ENCODE measurements around the gene CCDC3.

CCDC3 gene

DNA sequence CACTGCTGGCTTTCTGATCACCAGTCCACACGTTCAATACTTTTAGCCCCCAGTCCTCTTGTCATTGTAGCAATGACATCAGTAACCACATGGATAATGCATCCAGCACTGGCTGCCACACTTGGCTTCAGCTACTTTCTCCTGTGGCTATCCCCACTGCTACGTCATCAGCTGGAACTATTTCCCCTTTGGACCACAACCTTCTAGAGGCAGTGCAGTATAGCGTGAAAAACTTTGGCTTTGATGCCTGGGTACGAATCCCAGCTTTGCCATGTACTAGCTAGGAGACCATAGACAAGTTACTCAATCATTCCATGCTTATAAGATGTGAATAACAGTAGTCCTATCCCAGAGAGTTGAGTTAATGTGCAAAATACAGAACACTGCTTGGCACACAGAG is 63.2 kb downstream of the CCDC3 start:
- Histone ChIP-seq H3K4me3 (ENCODE audit: low read length) (no peak overlapping the region), H3K9me3 (ENCODE audit: insufficient read depth, low read depth, low read length) (no peaks in the 10 kb centered on the region), H3K27me3 (ENCODE audit: insufficient read depth, low read length) (no peaks in the 10 kb centered on the region), H3K27ac (ENCODE audit: low read length) (no peak overlapping the region), H3K4me1 (ENCODE audit: insufficient read depth, low read length) (0 out of 2 replicates have a peak, but pooled peaks cover 3% of the 10 kb centered on the region), H3K9ac (ENCODE audit: low read depth, low read length) (no peak overlapping the region), H3K36me3 (ENCODE audit: insufficient read depth, low read depth, low read length) (no peaks in the 10 kb centered on the region)

DNA sequence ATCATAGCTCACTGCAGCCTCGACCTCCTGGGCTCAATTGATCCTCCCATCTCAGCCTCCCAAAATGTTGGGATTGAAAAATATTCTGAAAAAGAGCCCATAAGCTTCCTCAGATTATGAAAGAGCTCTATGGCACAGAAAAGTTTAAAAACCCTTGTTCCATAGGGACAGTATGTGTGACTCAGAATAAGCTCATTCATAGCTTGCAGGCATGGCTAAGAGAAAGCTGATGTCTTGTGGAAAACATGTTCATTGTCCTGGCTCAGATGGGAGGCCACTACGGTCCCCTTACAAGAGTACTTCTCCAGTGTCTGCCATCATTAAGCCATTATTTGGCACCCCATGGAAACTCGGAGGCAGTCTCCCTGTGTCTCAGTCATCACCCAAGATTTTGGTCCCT is 64.0 kb downstream of the CCDC3 start:
- 0 out of 2 replicates have a peak, but pooled peaks cover 3% of the 10 kb centered on the region for H3K4me1 ChIP-seq (ENCODE audit: insufficient read depth, low read length)
- no peaks in the 10 kb centered on the region for H3K27me3 ChIP-seq (ENCODE audit: insufficient read depth, low read length)
- H3K9ac ChIP-seq (ENCODE audit: low read depth, low read length) = no peak overlapping the region
- no peak overlapping the region for H3K4me3 ChIP-seq (ENCODE audit: low read length)
- H3K27ac ChIP-seq (ENCODE audit: low read length) = no peak overlapping the region
- H3K36me3 ChIP-seq (ENCODE audit: insufficient read depth, low read depth, low read length) = no peaks in the 10 kb centered on the region
- no peaks in the 10 kb centered on the region for H3K9me3 ChIP-seq (ENCODE audit: insufficient read depth, low read depth, low read length)

DNA sequence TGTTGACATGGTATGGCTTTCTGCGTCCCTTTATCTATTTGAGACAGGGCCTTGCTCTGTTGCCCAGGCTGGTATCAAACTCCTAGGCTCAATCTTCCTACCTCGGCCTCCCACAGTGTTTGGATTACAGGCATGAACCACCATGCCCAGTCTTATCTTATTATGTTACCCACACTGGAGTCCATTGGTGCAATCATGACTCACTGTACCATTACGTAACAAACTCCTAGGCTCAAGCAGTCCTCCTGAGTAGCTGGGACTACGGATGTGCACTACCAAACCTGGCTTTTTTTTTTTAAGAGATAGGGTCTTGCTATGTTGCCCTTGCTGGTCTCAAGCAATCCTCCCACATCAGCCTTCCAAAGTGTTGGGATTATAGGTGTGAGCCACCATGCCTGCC is 66.7 kb downstream of the CCDC3 start:
- Histone ChIP-seq H3K27ac (ENCODE audit: low read length) (no peak overlapping the region), H3K9me3 (ENCODE audit: insufficient read depth, low read depth, low read length) (no peaks in the 10 kb centered on the region), H3K9ac (ENCODE audit: low read depth, low read length) (no peak overlapping the region), H3K4me3 (ENCODE audit: low read length) (no peak overlapping the region), H3K4me1 (ENCODE audit: insufficient read depth, low read length) (no peaks in the 10 kb centered on the region), H3K27me3 (ENCODE audit: insufficient read depth, low read length) (no peaks in the 10 kb centered on the region), H3K36me3 (ENCODE audit: insufficient read depth, low read depth, low read length) (no peaks in the 10 kb centered on the region)

DNA sequence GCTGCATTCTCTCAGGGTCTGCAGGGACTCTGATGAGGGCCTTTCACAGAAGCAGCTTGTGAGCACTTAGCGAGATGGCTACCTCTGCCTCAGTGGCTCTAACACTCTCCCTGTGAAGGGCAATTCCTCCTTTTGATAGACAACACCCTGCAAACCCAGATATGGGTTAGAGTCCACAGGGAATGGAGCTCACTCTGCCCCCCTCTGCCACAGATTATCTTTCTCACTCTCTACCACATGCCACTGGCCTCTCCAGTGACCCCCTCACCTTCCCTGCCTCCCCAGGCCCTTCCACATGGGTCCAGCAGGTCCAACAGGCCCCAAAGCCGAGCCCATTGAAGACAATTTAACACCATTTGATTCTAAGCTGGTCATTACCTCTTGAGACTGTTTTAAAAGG is 72.1 kb downstream of the CCDC3 start:
- no peaks in the 10 kb centered on the region for H3K27me3 ChIP-seq (ENCODE audit: insufficient read depth, low read length)
- H3K9ac ChIP-seq (ENCODE audit: low read depth, low read length) = no peak overlapping the region
- no peaks in the 10 kb centered on the region for H3K4me1 ChIP-seq (ENCODE audit: insufficient read depth, low read length)
- H3K9me3 ChIP-seq (ENCODE audit: insufficient read depth, low read depth, low read length) = no peaks in the 10 kb centered on the region
- H3K27ac ChIP-seq (ENCODE audit: low read length) = no peak overlapping the region
- no peak overlapping the region for H3K4me3 ChIP-seq (ENCODE audit: low read length)
- no peaks in the 10 kb centered on the region for H3K36me3 ChIP-seq (ENCODE audit: insufficient read depth, low read depth, low read length)

DNA sequence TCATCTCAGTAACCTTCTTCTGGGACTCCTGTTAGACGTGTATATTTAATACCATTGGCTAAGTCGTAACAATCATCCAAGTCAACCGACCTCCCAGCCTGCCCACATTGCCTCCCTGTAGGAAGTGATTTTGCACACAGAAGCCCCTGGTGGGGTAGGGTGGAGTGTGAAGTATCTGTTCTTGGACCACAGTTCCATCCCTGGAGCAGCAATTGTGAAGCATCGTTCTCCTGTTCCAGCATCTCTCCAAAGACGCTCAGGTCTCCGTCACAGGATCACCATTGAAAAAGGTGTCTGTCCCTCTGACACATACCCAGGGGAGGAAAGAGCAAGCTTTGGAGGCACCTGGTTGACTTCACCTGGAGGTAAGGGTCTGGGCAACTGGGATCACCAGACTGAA is 72.9 kb downstream of the CCDC3 start:
- H3K36me3 ChIP-seq (ENCODE audit: insufficient read depth, low read depth, low read length) = no peaks in the 10 kb centered on the region

DNA sequence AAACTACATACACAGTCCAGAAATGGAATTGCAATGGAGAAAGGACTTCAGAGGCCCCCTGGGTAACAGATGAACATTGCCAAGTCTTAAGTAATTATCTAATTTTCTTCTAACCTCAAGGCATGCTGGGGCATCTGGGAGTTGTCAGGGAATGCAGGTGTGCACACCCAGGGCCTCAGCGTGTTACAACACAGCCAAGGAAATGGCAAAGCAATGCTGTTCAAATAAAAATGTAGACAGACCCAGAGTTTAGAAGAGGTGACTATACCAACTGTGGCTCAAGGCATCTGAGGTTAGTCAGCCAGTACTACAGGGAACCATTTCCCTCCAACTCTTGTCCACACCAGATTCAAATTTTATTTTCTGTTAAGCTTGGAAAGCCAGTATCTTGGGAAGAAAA is 73.6 kb downstream of the CCDC3 start:
- Histone ChIP-seq H3K27ac (ENCODE audit: low read length) (no peak overlapping the region), H3K4me3 (ENCODE audit: low read length) (no peak overlapping the region), H3K36me3 (ENCODE audit: insufficient read depth, low read depth, low read length) (no peaks in the 10 kb centered on the region), H3K4me1 (ENCODE audit: insufficient read depth, low read length) (no peaks in the 10 kb centered on the region), H3K27me3 (ENCODE audit: insufficient read depth, low read length) (no peaks in the 10 kb centered on the region), H3K9me3 (ENCODE audit: insufficient read depth, low read depth, low read length) (no peaks in the 10 kb centered on the region), H3K9ac (ENCODE audit: low read depth, low read length) (no peak overlapping the region)

More for the DNA sequence above, 72.9 kb downstream of the CCDC3 start:
- H3K4me1 ChIP-seq (ENCODE audit: insufficient read depth, low read length) = no peaks in the 10 kb centered on the region
- no peaks in the 10 kb centered on the region for H3K9me3 ChIP-seq (ENCODE audit: insufficient read depth, low read depth, low read length)
- H3K27me3 ChIP-seq (ENCODE audit: insufficient read depth, low read length) = no peaks in the 10 kb centered on the region
- H3K27ac ChIP-seq (ENCODE audit: low read length) = no peak overlapping the region
- H3K9ac ChIP-seq (ENCODE audit: low read depth, low read length) = no peak overlapping the region
- H3K4me3 ChIP-seq (ENCODE audit: low read length) = no peak overlapping the region

DNA sequence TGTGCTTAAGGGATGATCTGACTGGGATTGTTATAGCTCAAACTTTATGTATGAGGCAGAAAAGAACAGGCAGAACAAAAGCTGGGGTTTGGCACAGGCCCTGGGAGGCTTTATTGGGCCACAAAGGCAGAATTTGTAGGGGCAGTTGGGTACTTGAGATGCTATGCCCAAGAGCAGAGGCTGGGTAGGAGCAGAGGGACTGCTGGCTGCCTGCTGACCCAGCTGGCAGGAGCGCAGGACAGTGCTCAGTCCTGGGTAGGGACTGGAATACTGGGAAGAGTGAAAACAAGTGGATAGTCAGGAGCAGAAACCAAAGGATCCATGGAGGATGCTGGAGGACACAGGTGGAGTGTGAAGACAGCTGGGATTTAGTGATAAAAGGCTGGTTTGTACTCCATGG is 75.7 kb downstream of the CCDC3 start:
- Histone ChIP-seq H3K4me1 (ENCODE audit: insufficient read depth, low read length) (no peaks in the 10 kb centered on the region), H3K36me3 (ENCODE audit: insufficient read depth, low read depth, low read length) (no peaks in the 10 kb centered on the region), H3K9me3 (ENCODE audit: insufficient read depth, low read depth, low read length) (no peaks in the 10 kb centered on the region), H3K4me3 (ENCODE audit: low read length) (no peak overlapping the region), H3K27me3 (ENCODE audit: insufficient read depth, low read length) (no peaks in the 10 kb centered on the region), H3K9ac (ENCODE audit: low read depth, low read length) (no peak overlapping the region), H3K27ac (ENCODE audit: low read length) (no peak overlapping the region)

DNA sequence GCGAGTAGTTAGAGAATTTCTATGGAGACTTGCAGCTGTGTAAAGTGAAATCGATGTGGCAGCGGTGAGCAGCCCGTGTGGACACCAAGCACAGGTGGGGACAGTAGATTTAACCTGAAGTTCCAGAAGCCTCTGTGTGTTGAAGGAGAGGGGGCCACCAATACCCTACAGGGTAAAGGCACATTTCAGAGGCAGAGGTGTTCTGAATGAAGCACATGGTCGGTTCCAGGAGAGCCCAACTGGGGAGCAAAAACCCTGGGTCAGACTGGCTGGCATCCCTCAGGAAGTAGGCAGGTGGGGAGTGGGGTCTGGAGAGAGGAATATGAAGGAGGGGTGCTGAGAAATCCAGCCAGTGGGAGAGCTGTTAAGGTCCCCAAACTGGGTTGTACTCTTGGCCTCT is 76.6 kb downstream of the CCDC3 start:
- Histone ChIP-seq H3K36me3 (ENCODE audit: insufficient read depth, low read depth, low read length) (no peaks in the 10 kb centered on the region), H3K9ac (ENCODE audit: low read depth, low read length) (no peak overlapping the region), H3K4me3 (ENCODE audit: low read length) (no peak overlapping the region), H3K4me1 (ENCODE audit: insufficient read depth, low read length) (no peaks in the 10 kb centered on the region), H3K9me3 (ENCODE audit: insufficient read depth, low read depth, low read length) (no peaks in the 10 kb centered on the region), H3K27ac (ENCODE audit: low read length) (no peak overlapping the region), H3K27me3 (ENCODE audit: insufficient read depth, low read length) (no peaks in the 10 kb centered on the region)

DNA sequence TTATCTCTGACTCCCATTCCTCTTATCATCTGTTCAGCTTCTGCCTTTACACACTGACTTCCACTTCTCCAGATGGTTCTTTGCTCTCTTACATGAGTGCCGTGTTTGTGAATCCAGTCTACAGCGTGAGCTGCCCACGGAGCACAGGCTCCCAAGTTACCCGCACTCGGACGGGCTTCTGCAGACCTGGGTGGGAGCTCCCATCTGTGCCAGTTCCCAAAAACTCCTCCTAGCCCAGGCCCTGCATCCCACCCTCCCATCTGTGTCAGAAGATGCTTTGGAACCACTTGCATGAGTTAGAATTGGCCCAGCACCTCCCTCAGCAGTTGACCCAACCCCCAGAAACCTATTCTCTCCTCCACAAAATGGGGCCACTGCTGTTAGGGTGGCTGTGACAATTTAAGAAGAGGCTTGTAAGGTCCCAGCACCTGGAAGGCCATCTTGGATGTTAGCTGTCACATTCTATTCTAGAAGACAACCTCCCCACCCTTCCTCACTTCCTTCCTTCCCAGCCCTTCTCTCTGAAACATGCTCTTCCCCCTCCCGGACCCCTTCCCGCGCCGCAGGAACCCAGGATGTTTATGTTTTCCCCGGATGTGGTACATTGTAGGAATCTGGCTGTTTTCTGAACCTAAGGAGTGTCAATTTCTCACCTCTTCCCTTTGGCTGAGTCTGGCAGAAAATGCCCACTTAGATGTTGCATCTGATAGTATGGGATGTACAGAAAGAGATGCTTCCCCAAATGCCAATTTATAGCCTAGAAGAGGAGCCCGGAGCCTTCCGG is 79.2 kb downstream of the CCDC3 start:
- Histone ChIP-seq H3K27ac (ENCODE audit: low read length) (no peak overlapping the region), H3K9me3 (ENCODE audit: insufficient read depth, low read depth, low read length) (no peaks in the 10 kb centered on the region), H3K9ac (ENCODE audit: low read depth, low read length) (no peak overlapping the region), H3K27me3 (ENCODE audit: insufficient read depth, low read length) (no peaks in the 10 kb centered on the region), H3K36me3 (ENCODE audit: insufficient read depth, low read depth, low read length) (no peaks in the 10 kb centered on the region), H3K4me3 (ENCODE audit: low read length) (no peak overlapping the region), H3K4me1 (ENCODE audit: insufficient read depth, low read length) (no peaks in the 10 kb centered on the region)

DNA sequence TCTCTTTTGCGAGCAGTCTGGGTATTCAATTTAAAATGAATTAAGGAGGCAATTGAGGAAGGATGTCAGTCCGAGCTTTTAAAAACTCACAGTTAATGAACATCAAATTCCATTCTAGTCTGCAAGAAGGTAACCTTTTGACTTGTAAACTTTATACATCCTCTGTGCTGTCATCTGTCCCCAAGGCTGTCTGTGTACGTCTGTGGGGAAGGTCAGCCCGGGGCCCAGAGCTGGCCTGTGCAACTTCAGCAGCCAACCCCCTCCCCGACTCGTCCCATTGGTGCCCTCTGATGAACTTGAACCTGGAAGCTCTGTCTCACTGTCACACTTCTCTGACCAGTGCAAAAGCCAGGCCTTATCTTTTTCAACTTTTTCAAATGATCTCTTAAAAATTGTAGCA is 80.3 kb downstream of the CCDC3 start:
- H3K9ac ChIP-seq (ENCODE audit: low read depth, low read length) = no peak overlapping the region
- H3K4me1 ChIP-seq (ENCODE audit: insufficient read depth, low read length) = no peaks in the 10 kb centered on the region
- no peaks in the 10 kb centered on the region for H3K9me3 ChIP-seq (ENCODE audit: insufficient read depth, low read depth, low read length)
- H3K36me3 ChIP-seq (ENCODE audit: insufficient read depth, low read depth, low read length) = no peaks in the 10 kb centered on the region
- no peak overlapping the region for H3K27ac ChIP-seq (ENCODE audit: low read length)
- no peaks in the 10 kb centered on the region for H3K27me3 ChIP-seq (ENCODE audit: insufficient read depth, low read length)
- no peak overlapping the region for H3K4me3 ChIP-seq (ENCODE audit: low read length)

DNA sequence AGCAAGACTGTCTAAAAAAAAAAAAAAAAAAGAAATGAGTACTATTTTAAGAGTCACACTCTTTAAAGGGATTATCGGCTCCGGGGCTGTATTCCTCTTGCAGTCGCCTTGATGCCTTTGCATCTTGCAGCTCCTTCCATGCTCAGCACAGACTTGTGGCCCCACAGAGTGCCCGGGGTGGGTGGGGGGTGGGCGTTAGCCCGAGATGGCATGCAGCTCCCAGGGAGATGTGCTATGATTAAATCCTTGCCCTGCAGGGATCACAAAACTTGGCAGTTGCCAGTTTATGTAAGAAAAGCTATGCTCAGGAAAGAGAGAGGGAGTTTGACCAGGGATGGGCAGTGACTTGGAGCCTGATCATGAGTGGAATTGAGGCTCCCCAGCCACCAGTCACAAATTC is 81.9 kb downstream of the CCDC3 start:
- Histone ChIP-seq H3K27me3 (ENCODE audit: insufficient read depth, low read length) (no peaks in the 10 kb centered on the region), H3K9ac (ENCODE audit: low read depth, low read length) (no peak overlapping the region), H3K27ac (ENCODE audit: low read length) (no peak overlapping the region), H3K9me3 (ENCODE audit: insufficient read depth, low read depth, low read length) (no peaks in the 10 kb centered on the region), H3K4me3 (ENCODE audit: low read length) (no peak overlapping the region), H3K36me3 (ENCODE audit: insufficient read depth, low read depth, low read length) (no peaks in the 10 kb centered on the region), H3K4me1 (ENCODE audit: insufficient read depth, low read length) (no peaks in the 10 kb centered on the region)

DNA sequence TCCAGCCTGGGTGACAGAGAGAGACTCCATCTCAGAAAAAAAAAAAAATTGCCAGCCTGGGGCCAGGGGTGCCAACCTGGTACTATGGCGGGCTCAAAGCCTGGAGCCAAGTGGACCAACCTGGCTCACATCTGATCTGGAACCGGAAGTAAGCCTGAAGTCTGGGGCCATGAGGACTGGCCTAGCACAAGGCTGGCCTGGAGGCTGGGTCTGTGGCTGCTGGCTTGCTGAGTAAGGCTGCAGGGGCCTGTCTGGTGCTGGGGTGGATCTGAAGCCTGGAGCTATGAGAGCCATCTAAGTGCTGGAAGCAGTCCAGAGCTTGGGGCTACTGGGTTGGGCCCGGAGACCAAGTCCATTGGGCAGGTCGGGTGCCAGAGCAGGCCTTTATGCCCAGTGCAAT is 84.9 kb downstream of the CCDC3 start:
- H3K9me3 ChIP-seq (ENCODE audit: insufficient read depth, low read depth, low read length) = no peaks in the 10 kb centered on the region
- H3K27me3 ChIP-seq (ENCODE audit: insufficient read depth, low read length) = no peaks in the 10 kb centered on the region
- H3K4me3 ChIP-seq (ENCODE audit: low read length) = no peak overlapping the region
- no peak overlapping the region for H3K9ac ChIP-seq (ENCODE audit: low read depth, low read length)
- H3K27ac ChIP-seq (ENCODE audit: low read length) = no peak overlapping the region
- H3K4me1 ChIP-seq (ENCODE audit: insufficient read depth, low read length) = no peaks in the 10 kb centered on the region
- H3K36me3 ChIP-seq (ENCODE audit: insufficient read depth, low read depth, low read length) = no peaks in the 10 kb centered on the region

Data from iPS-20b (cell line).